B cell (primary cell): Measurements from ENCODE around the gene PCBP2. TPM values are rescaled to one million over a fixed set of nuclear protein-coding genes. Genes with fewer than 3 reads are reported as not detected.

Experiments
- ATAC-seq: fragments of 200-7000 bp; cut with Tn5 transposase; one replicate; pipeline ENCODE4 v1.10.0; 2021; ENCODE audit warnings: low read depth, mild to moderate bottlenecking, moderate number of reproducible peaks, moderate library complexity
- CTCF ChIA-PET: fragments of 350-600 bp; sonication (Branson Sonifier 250); formaldehyde crosslinking; loops from one replicate; lab custom pipeline; 2021; ENCODE audit warnings: antibody characterized with exemption, inconsistent platforms; lab: Charles Lee
- POLR2A ChIA-PET: fragments of 350-600 bp; sonication (Branson Sonifier 250); formaldehyde crosslinking; loops from one replicate; lab custom pipeline; 2021; ENCODE audit warnings: antibody characterized with exemption; lab: Charles Lee
- DNase-seq: peaks from one replicate; pipeline ENCODE4 v3.0.0; 2013
- H2AFZ ChIP-seq: 2 replicates; pipeline ENCODE4 v1.6.1; 2012; ENCODE audit warnings: mild to moderate bottlenecking, low read depth, low read length; ENCODE audit not compliant: insufficient read depth, poor library complexity, severe bottlenecking
- H3K27ac ChIP-seq, 2 donors: 1 replicate in 1 of 2; 2 replicates in 1 of 2; pipeline ENCODE4 v1.5.1; 2012 to 2013; ENCODE audit warnings: low read length in 2 of 2, mild to moderate bottlenecking in 2 of 2, moderate library complexity in 1 of 2
- H3K27me3 ChIP-seq, 4 experiments: fragments of 200-600 bp in 1 of 4; sonication (generic) in 1 of 4; replicated peaks in 1 of 4; 1 replicate in 2 of 4; 2 replicates in 2 of 4; pipeline versions ENCODE4 v1.6.1 to v1.7.0; 2013 to 2016; ENCODE audit warnings: low read length in 3 of 4, mild to moderate bottlenecking in 2 of 4, mixed read lengths in 1 of 4, moderate library complexity in 1 of 4; ENCODE audit not compliant: insufficient read depth in 4 of 4, control insufficient read depth in 3 of 4; ENCODE audit errors: control extremely low read depth in 1 of 4
- H3K36me3 ChIP-seq, 2 experiments: replicated peaks in 1 of 2; 1 replicate in 1 of 2; 2 replicates in 1 of 2; pipeline versions ENCODE4 v1.6.1 to v1.7.1; 2013; ENCODE audit warnings: low read length in 1 of 2; ENCODE audit not compliant: insufficient read depth in 2 of 2, control insufficient read depth in 1 of 2; ENCODE audit errors: control extremely low read depth in 1 of 2, extremely low read depth in 1 of 2
- H3K4me1 ChIP-seq, 2 donors: fragments of 200-600 bp in 1 of 2; sonication (generic) in 1 of 2; 1 replicate in 1 of 2; 2 replicates in 1 of 2; pipeline versions ENCODE4 v1.5.1 to v1.6.1; 2013 to 2017; ENCODE audit warnings: low read length in 2 of 2; ENCODE audit not compliant: control insufficient read depth in 2 of 2, insufficient read depth in 2 of 2
- H3K4me2 ChIP-seq: replicated peaks from 2 replicates; pipeline ENCODE3; 2012; ENCODE audit warnings: mild to moderate bottlenecking, low read depth, low read length; ENCODE audit not compliant: poor library complexity, severe bottlenecking
- H3K4me3 ChIP-seq, 5 experiments: fragments of 200-600 bp in 1 of 5; sonication (generic) in 1 of 5; 1 replicate in 3 of 5; 2 replicates in 2 of 5; pipeline versions ENCODE4 v1.5.1 to v1.7.0; 2011 to 2016; ENCODE audit warnings: low read length in 4 of 5, mild to moderate bottlenecking in 4 of 5, low read depth in 2 of 5, control low read depth in 1 of 5, moderate library complexity in 1 of 5; ENCODE audit not compliant: insufficient read depth in 1 of 5; ENCODE audit errors: control extremely low read depth in 1 of 5, extremely low read depth in 1 of 5
- H3K79me2 ChIP-seq: fragments of 200-600 bp; sonication (generic); one replicate; pipeline ENCODE4 v1.6.0; 2016; ENCODE audit warnings: low read length; ENCODE audit not compliant: control insufficient read depth, insufficient read depth
- H3K9ac ChIP-seq: fragments of 200-600 bp; sonication (generic); 2 replicates; pipeline ENCODE4 v1.6.1; 2017; ENCODE audit warnings: mild to moderate bottlenecking, low read length, moderate library complexity
- H3K9me3 ChIP-seq, 3 donors: one replicate each; pipeline versions ENCODE4 v1.6.1 to v1.7.1; 2013; ENCODE audit warnings: low read length in 2 of 3; ENCODE audit not compliant: control insufficient read depth in 2 of 3, insufficient read depth in 1 of 3; ENCODE audit errors: control extremely low read depth in 1 of 3
- H4K20me1 ChIP-seq: 2 replicates; pipeline ENCODE4 v1.6.0; 2012; ENCODE audit warnings: mild to moderate bottlenecking, low read length; ENCODE audit not compliant: insufficient read depth, control insufficient read depth, poor library complexity, severe bottlenecking
- H3K27ac Mint-ChIP-seq: one replicate; pipeline ENCODE4 v1.8.0; 2021; ENCODE audit warnings: mixed read lengths
- H3K27me3 Mint-ChIP-seq: one replicate; pipeline ENCODE4 v1.8.0; 2021; ENCODE audit warnings: mixed read lengths
- H3K4me1 Mint-ChIP-seq: one replicate; pipeline ENCODE4 v1.8.0; 2021; ENCODE audit warnings: mixed read lengths
- H3K4me3 Mint-ChIP-seq: one replicate; pipeline ENCODE4 v1.8.0; 2021; ENCODE audit warnings: mixed read lengths
- H3K9me3 Mint-ChIP-seq: one replicate; pipeline ENCODE4 v1.8.0; 2022; ENCODE audit warnings: mixed read lengths; ENCODE audit not compliant: insufficient read depth
- CTCF ChIP-seq: fragments of 200-600 bp; IDR thresholded peaks from one replicate; pipeline ENCODE4 v1.8.0; 2022; ENCODE audit warnings: antibody characterized with exemption, mild to moderate bottlenecking
- EZH2 ChIP-seq: IDR thresholded peaks from 2 replicates; pipeline ENCODE4 v1.6.1; 2012; ENCODE audit warnings: borderline replicate concordance, low read depth, mild to moderate bottlenecking, moderate library complexity, low read length; ENCODE audit not compliant: insufficient read depth, poor library complexity, severe bottlenecking
- WGBS: methylation state at CpG from one replicate; pipeline ENCODE4 v1.1.5; 2013; ENCODE audit warnings: missing lambda C conversion rate; ENCODE audit not compliant: insufficient coverage; 5-methylcytosine and 5-hydroxymethylcytosine counted together
- intact Hi-C: fragments of 100-400 bp; cut with micrococcal nuclease; formaldehyde crosslinking; loops from one replicate; pipeline ENCODE4 v1.10.0; 2022
- polyA plus RNA-seq: library from polyadenylated mRNA; depleted of rRNA; stranded (reverse); fragments of >200 nt; gene quantifications from 2 replicates; pipeline ENCODE4 v1.2.3, GENCODE V29; 2012
- total RNA-seq, 2 donors: library from RNA; stranded (reverse); fragments of 120-200 nt in 1 of 2; gene quantifications; 1 replicate in 1 of 2; 2 replicates in 1 of 2; pipeline versions ENCODE4 v1.2.3 to v1.2.4, GENCODE V29; 2013 to 2022

PCBP2 gene
- total and polyA plus RNA-seq, 2 donors (not counting 1 experiment from before 2014, with no cell fraction given) = 492 to 944 TPM

- H3K9ac ChIP-seq = no peak overlapping the region
- 83% methylated on average over 2 of the region's 4 CpGs for WGBS
- H3K36me3 ChIP-seq = peaks cover 16 to 99% of the 10 kb centered on the region in 2 experiments
- no peaks in the 10 kb centered on the region for H3K9me3 Mint-ChIP-seq
- H3K27ac ChIP-seq = no peak overlapping the region
- no peak for DNase-seq
- CTCF ChIA-PET = interaction anchor here (0.6 to 1.1 kb wide), 2 partner anchors 13 to 59 kb away, joined by 4 read pairs; no protein-coding TSS in a partner anchor
- no peaks in the 10 kb centered on the region for H3K27me3 ChIP-seq
- H3K9me3 ChIP-seq = no peaks in the 10 kb centered on the region
- no peak overlapping the region for H3K4me2 ChIP-seq
- intact Hi-C loops = no loop called here
- no peak for TF ChIP-seq EZH2
- no peak for TF ChIP-seq CTCF
- H3K4me3 Mint-ChIP-seq = no peak overlapping the region
- H3K4me1 ChIP-seq = no peaks in the 10 kb centered on the region
- no peaks in the 10 kb centered on the region for H3K27me3 Mint-ChIP-seq
- peaks cover 4% of the 10 kb centered on the region for H3K4me1 Mint-ChIP-seq
- H4K20me1 ChIP-seq = peaks cover 87% of the 10 kb centered on the region
- H3K27ac Mint-ChIP-seq = no peak overlapping the region
- ATAC-seq = no peak
- peaks cover 82% of the 10 kb centered on the region for H3K79me2 ChIP-seq
- no peak overlapping the region for H3K4me3 ChIP-seq
- POLR2A ChIA-PET = no interaction called here
- no peak overlapping the region for H2AFZ ChIP-seq
Measured at GRCh38 chr12:53466640-53467039, 14.7 kb downstream of the PCBP2 start.

- Mint-ChIP-seq H3K27me3 (no peaks in the 10 kb centered on the region), H3K4me3 (no peak overlapping the region), H3K9me3 (no peaks in the 10 kb centered on the region), H3K4me1 (peaks cover 4% of the 10 kb centered on the region), H3K27ac (no peak overlapping the region)
- peaks cover 19 to 99% of the 10 kb centered on the region in 2 experiments for H3K36me3 ChIP-seq
- no peak overlapping the region for H3K4me2 ChIP-seq
- no peaks in the 10 kb centered on the region for H3K9me3 ChIP-seq
- no peak overlapping the region for H2AFZ ChIP-seq
- intact Hi-C loops = no loop called here
- no peak overlapping the region for H3K9ac ChIP-seq
- H3K27ac ChIP-seq = no peak overlapping the region
- H3K4me3 ChIP-seq = no peak overlapping the region
- no peak for DNase-seq
- no peak for TF ChIP-seq EZH2
- no peak for TF ChIP-seq CTCF
- no peak for ATAC-seq
- peaks cover 87% of the 10 kb centered on the region for H4K20me1 ChIP-seq
- no peaks in the 10 kb centered on the region for H3K27me3 ChIP-seq
- POLR2A ChIA-PET = no interaction called here
- no peaks in the 10 kb centered on the region for H3K4me1 ChIP-seq
- 100% methylated on average over 3 of the region's 5 CpGs for WGBS
- CTCF ChIA-PET = interaction anchor here (0.6 kb wide), 1 partner anchor 59 kb away, joined by 4 read pairs; no protein-coding TSS in a partner anchor
- H3K79me2 ChIP-seq = peaks cover 78% of the 10 kb centered on the region
Measured at GRCh38 chr12:53467082-53467481, 15.2 kb downstream of the PCBP2 start.
